Measurements from ENCODE around the gene TCF12. TPM values are rescaled to one million over a fixed set of nuclear protein-coding genes. Genes with fewer than 3 reads are reported as not detected.

Gene TCF12
- polyA plus RNA-seq, 3 donors = 8.2 to 20.1 (median 16.6) TPM

GRCh38 chr15:57272771-57273357, 354.4 kb downstream of the TCF12 start:
- WGBS, 3 donors = 93 to 97% (median 94%) methylated on average over 9 of the region's 9 CpGs
- H3K27ac ChIP-seq (ENCODE audit: low read depth, low read length) = no peak overlapping the region

DNA sequence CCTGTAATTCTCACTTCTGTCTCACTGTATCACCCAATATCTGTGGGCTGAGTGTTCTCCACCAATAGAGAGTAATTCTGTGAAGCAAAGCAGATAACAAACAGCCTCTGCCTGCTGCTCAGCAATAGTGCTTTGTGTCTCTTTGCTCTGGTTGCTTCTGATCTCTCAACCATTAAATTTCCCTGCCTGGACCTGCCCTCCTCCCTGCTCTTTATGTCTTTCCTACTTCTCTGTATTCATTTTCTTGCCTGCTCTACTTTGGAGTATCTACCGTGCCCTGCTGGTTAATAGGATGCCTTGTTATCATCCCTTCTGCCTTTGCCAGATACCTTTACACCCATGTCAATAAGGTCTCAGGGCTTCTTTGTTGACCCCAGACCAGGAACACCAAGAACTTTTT, 355.0 kb downstream of the TCF12 start:
- H3K27ac ChIP-seq (ENCODE audit: low read depth, low read length) = no peak overlapping the region
- 81 to 96% (median 85%) methylated on average over 1 of the region's 1 CpG for WGBS, 3 donors

DNA sequence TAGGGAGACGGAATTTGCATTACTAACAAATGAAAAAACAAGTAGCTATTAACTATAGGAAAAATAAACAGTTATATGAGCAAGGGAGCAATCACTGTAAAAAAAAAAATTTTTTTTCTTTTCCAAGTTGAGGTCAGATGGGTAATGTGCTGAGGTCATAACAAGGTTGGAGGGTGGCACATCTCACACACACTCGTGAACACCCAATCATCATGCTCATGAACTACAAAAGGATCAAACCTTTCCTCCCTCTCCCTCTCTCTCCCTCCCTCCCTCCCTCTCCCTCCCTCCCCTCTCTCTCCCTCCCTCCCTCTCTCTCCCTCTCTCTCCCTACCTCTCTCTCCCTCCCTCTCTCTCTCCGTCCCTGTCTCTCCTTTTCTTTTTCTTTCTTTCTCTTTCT, 360.0 kb downstream of the TCF12 start:
- H3K27ac ChIP-seq (ENCODE audit: low read depth, low read length) = no peak overlapping the region
- 77 to 87% (median 78%) methylated on average over 3 of the region's 3 CpGs for whole genome bisulfite sequencing, 3 donors

DNA sequence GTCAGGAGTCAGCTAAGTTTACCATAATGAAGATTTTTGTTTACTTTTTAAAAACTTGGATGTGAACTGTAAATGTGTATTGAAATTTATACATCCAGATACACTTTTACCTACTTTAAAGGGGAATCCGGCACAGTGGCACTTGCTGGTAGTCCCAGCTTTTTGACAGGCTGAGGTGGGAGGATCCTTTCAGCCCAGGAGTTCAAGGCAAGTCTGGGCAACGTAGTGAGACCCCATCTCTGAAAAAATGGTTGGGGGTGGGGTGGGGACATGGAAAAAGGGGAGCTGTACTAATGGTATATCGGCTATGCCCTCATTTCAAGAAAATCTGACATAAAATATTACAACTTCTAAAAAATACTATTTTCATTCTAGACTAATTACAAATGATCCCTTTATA, 362.0 kb downstream of the TCF12 start:
- no peak overlapping the region for H3K27ac ChIP-seq (ENCODE audit: low read depth, low read length)
- 95 to 100% (median 96%) methylated on average over 3 of the region's 3 CpGs for WGBS, 3 donors

GRCh38 chr15:57281321-57281720, 362.9 kb downstream of the TCF12 start:
- 84 to 92% (median 88%) methylated on average over 8 of the region's 8 CpGs for WGBS, 3 donors
- H3K27ac ChIP-seq (ENCODE audit: low read depth, low read length) = no peak overlapping the region

DNA sequence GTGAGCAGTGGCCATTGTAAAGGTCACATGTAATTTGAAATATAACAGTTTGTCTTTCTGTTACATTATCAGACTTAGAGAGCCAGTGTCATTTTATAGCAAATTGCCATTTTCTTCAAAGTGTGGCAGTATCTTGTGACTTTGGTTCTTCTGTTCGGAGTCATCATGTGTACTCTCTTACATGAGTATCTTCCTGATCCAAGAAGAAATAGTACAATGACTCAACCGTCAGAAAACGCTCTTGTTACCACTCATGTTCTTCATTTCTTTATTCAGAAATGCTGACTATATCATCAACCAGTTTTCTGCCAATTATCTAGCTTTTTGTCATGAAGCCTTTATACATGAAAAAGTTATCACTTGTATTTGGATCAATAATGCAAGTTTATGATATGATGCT, 364.2 kb downstream of the TCF12 start:
- WGBS, 3 donors = 71 to 89% (median 81%) methylated on average over 3 of the region's 3 CpGs
- no peak overlapping the region for H3K27ac ChIP-seq (ENCODE audit: low read depth, low read length)

- no peak overlapping the region for H3K27ac ChIP-seq (ENCODE audit: low read depth, low read length)
- 48 to 84% (median 61%) methylated on average over 14 of the region's 14 CpGs for WGBS, 3 donors
Measured at GRCh38 chr15:57283774-57284503, 365.5 kb downstream of the TCF12 start.

- H3K27ac ChIP-seq (ENCODE audit: low read depth, low read length) = no peak overlapping the region
- 51 to 74% (median 55%) methylated on average over 3 of the region's 3 CpGs for WGBS, 3 donors
Measured at GRCh38 chr15:57284535-57284934, 366.1 kb downstream of the TCF12 start.

GRCh38 chr15:57285386-57285785, 366.9 kb downstream of the TCF12 start:
- WGBS, 3 donors = 96 to 100% (median 97%) methylated on average over 3 of the region's 3 CpGs

DNA sequence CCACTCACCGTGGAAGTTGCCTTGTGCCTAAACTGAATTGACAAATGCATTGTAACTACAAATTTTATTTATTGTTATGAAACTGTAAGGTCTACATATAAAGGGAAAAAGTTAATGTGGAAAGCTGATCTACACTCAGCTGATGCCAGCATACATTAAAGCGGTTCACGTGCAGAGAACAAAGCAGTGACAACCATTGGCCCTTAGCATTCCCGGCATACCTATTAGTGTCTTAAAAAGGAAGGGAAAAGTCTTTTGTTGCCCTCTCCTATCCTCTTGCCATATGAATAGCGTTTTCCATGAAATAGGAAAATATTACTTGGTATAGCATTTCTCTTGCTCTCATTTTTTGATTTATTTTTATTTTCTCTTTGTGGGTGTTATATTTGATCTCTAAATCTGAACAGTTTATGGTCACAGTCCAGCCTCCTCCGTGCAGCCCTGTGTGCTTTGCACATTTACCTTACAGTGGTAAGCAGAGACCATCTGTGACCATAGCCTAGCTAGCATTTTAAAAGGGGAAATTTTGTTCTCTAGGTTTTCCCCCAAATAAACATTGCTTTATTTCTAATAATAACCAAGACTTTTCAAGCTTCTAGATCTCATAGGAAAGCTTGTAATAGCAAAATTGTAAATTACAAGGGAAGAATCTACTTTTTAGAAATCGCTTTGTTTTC, 368.1 kb downstream of the TCF12 start:
- 89 to 93% (median 93%) methylated on average over 7 of the region's 7 CpGs for WGBS, 3 donors

More at GRCh38 chr15:57285386-57285785, 366.9 kb downstream of the TCF12 start:
- no peak overlapping the region for H3K27ac ChIP-seq (ENCODE audit: low read depth, low read length)

GRCh38 chr15:57287123-57287521, 368.7 kb downstream of the TCF12 start:
- no peak overlapping the region for H3K27ac ChIP-seq (ENCODE audit: low read depth, low read length)
- 61 to 87% (median 76%) methylated on average over 2 of the region's 2 CpGs for WGBS, 3 donors

More for the DNA sequence above, 368.1 kb downstream of the TCF12 start:
- no peak overlapping the region for H3K27ac ChIP-seq (ENCODE audit: low read depth, low read length)

DNA sequence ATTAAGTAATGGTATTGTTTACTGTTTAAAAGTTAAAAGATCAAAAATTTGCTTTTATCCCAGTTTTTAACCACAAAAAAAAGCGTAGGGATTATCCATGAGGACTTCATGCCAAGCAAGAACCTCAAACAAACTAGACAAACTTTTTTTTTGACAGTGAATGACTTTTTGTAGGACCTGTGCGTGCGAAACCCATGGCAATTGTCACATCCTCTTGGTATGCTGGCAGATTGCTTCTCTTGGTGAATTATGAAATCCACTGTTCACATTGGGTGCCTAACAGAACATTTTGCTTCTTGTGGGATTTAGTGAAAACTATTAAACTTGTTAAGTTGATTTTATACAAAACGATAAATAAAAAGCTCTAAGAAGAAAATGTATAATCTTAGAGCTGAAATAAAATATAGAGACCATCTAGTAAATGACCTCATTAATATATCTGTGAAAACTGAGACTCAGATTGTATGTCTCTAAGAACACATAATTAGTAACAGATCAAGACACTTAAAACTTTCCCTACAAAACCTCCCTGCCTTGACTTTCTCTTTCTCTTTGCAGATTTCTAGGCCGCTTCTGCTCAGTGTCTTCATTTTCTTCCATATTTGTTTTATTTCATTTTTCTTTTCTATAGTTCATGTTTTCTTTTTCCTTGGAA, 370.6 kb downstream of the TCF12 start:
- WGBS, 3 donors = 63 to 75% (median 67%) methylated on average over 5 of the region's 5 CpGs
- H3K27ac ChIP-seq (ENCODE audit: low read depth, low read length) = no peak overlapping the region

DNA sequence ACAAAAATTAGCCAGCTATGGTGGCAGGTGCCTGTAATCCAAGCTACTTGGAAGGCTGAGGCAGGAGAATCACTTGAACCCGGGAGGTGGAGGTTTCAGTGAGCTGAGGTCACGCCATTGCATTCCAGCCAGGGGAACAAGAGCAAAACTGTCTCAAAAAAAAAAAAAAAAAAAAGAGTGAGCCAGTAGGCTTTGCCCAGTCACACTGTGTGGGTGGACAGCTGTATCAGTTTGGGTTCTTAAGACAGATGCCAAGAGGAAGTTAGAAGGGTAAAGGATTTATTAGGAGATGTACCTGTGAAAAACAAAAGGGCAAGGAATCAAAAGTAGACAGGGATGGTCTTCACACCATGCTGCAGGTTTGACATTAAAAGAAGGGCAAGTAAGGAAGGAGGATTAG, 371.7 kb downstream of the TCF12 start:
- 93 to 100% (median 93%) methylated on average over 2 of the region's 2 CpGs for WGBS, 3 donors
- H3K27ac ChIP-seq (ENCODE audit: low read depth, low read length) = no peak overlapping the region

DNA sequence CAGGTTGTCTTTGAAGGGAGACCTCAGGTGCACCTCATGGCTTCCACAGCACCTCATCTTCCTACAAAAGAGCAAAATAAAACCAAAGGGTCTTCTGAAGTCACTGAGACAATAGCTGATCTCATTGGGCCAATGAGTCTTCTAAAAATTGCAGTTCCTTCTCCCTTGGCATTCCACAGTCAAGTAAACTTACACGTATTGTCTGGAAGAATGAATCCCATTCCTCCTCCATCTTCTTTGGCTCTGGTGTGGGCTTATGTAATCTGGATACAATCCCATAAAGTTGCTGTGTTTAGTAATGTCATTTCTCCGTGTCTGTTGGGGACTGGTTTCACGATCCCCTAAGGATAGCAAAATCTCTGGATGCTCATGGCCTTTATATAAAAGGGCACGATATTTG, 372.4 kb downstream of the TCF12 start:
- H3K27ac ChIP-seq (ENCODE audit: low read depth, low read length) = no peak overlapping the region
- 88 to 90% (median 89%) methylated on average over 4 of the region's 4 CpGs for WGBS, 3 donors

- 50 to 80% (median 77%) methylated on average over 9 of the region's 9 CpGs for WGBS, 3 donors
- no peak overlapping the region for H3K27ac ChIP-seq (ENCODE audit: low read depth, low read length)
Measured at GRCh38 chr15:57296473-57297162, 378.2 kb downstream of the TCF12 start.

DNA sequence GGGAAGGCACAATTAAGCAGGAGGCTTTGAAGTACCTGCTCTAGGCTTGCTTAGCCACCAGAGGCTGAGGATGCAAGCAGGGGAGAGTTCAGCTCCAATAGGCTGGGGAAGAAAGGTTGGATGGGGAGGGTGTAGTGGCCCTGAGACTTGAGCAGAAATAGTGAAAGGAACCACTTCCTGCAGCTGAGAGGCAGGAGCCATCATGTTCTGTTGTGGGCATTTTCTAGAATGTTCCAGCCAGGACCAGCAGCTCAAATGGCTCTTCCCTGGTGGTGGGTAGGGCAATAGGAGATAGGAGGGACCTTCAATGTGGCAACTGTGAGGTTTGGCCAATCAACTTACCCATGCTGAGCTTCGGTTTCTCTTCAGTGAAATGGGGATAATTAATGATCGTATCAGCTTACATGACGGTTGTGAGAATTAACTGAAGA, 378.7 kb downstream of the TCF12 start:
- H3K27ac ChIP-seq (ENCODE audit: low read depth, low read length) = no peak overlapping the region
- WGBS, 3 donors = 84 to 97% (median 88%) methylated on average over 3 of the region's 3 CpGs

DNA sequence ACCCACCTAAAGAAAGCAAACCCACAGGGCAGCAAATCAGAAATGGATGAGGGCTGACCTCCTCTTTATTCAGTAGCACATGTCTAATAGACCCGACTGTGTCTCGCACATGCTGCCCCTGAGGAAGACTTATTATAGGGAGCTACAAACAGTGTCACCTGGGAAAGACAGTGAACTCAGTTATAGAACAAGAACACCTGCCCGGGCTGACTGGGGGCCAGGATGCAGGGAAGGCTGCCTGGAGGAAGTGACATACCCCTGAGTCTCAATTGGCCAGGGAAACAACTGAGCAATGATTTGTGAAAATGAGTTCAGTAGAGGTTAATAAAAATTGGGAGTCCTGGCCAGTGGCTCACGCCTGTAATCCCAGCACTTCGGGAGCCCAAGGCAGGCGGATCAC, 379.2 kb downstream of the TCF12 start:
- H3K27ac ChIP-seq (ENCODE audit: low read depth, low read length) = no peak overlapping the region
- WGBS, 3 donors = 86 to 94% (median 93%) methylated on average over 6 of the region's 6 CpGs

- WGBS, 3 donors = 79 to 89% (median 83%) methylated on average over 4 to 5 of the region's 5 CpGs
- no peak overlapping the region for H3K27ac ChIP-seq (ENCODE audit: low read depth, low read length)
Measured at GRCh38 chr15:57298204-57298603, 379.8 kb downstream of the TCF12 start.

Measured in adipose tissue (tissue), 3 donors.